HepG2 (cell line): ENCODE results near the gene ARMC2. TPM values are rescaled to one million over a fixed set of nuclear protein-coding genes. Genes with fewer than 3 reads are reported as not detected.
A peak's percentile ranks its signal among the peaks of the same experiment; 100 is the strongest.

Experiments used
- BRF2 ChIP-seq: sonication (generic); formaldehyde crosslinking; IDR thresholded peaks from 2 replicates; pipeline ENCODE4 v1.8.1; 2022; ENCODE audit warnings: mild to moderate bottlenecking, missing genetic modification reagents
- CBFB ChIP-seq: sonication (generic); formaldehyde crosslinking; IDR thresholded peaks from 2 replicates; pipeline ENCODE4 v1.4.0; 2020; ENCODE audit warnings: missing genetic modification reagents
- CERS6 ChIP-seq: sonication (generic); formaldehyde crosslinking; IDR thresholded peaks from 2 replicates; pipeline ENCODE4 v1.5.0; 2020; ENCODE audit warnings: missing genetic modification reagents
- ESRRA ChIP-seq: sonication (generic); formaldehyde crosslinking; IDR thresholded peaks from 2 replicates; pipeline ENCODE4 v1.5.1; 2020; ENCODE audit warnings: mild to moderate bottlenecking, low read depth, missing genetic modification reagents
- FOXC1 ChIP-seq: sonication (generic); formaldehyde crosslinking; IDR thresholded peaks from 2 replicates; pipeline ENCODE4 v1.8.0; 2022; ENCODE audit warnings: mild to moderate bottlenecking, missing genetic modification reagents, borderline replicate concordance
- HNF4A ChIP-seq: sonication (generic); formaldehyde crosslinking; IDR thresholded peaks from 2 replicates; pipeline ENCODE4 v1.4.0; 2020; ENCODE audit warnings: missing genetic modification reagents
- HNRNPL ChIP-seq: fragments of 200-400 bp; formaldehyde crosslinking; IDR thresholded peaks from 2 replicates; pipeline ENCODE4 v1.6.1; 2017; ENCODE audit warnings: mild to moderate bottlenecking, low read depth, low read length
- LRRFIP1 ChIP-seq: sonication (generic); formaldehyde crosslinking; conservative IDR thresholded peaks from 2 replicates; pipeline ENCODE4 v1.4.0; 2020; ENCODE audit warnings: missing genetic modification reagents
- MEIS2 ChIP-seq: sonication (generic); formaldehyde crosslinking; IDR thresholded peaks from 2 replicates; pipeline ENCODE4 v1.9.0; 2021; ENCODE audit warnings: mild to moderate bottlenecking, missing genetic modification reagents
- NFKB2 ChIP-seq: sonication (generic); formaldehyde crosslinking; IDR thresholded peaks from 2 replicates; pipeline ENCODE4 v1.4.0; 2020; ENCODE audit warnings: missing genetic modification reagents, borderline replicate concordance
- SOX13 ChIP-seq, 3 experiments: fragments of 450-650 bp in 1 of 3; sonication (generic) in 1 of 3; formaldehyde crosslinking in 1 of 3; IDR thresholded peaks in 2 of 3; conservative IDR thresholded peaks in 1 of 3; 2 replicates each; pipeline versions ENCODE4 v1.5.0 to v1.6.1; 2016 to 2020; ENCODE audit warnings: antibody characterized with exemption in 1 of 3, mild to moderate bottlenecking in 1 of 3, missing compliant biosample characterization in 1 of 3, missing genetic modification reagents in 1 of 3, moderate library complexity in 1 of 3
- TEAD3 ChIP-seq: optimal IDR thresholded peaks from 2 replicates; pipeline ENCODE3; 2016; ENCODE audit warnings: borderline replicate concordance
- U2AF1 ChIP-seq: fragments of 200-400 bp; formaldehyde crosslinking; optimal IDR thresholded peaks from 2 replicates; pipeline ENCODE3; 2017; ENCODE audit warnings: mild to moderate bottlenecking, low read depth, low read length
- ZBTB14 ChIP-seq: sonication (generic); formaldehyde crosslinking; IDR thresholded peaks from 2 replicates; pipeline ENCODE4 v1.4.0; 2020; ENCODE audit warnings: missing genetic modification reagents
- ZBTB8A ChIP-seq: sonication (generic); formaldehyde crosslinking; IDR thresholded peaks from 2 replicates; pipeline ENCODE4 v1.4.0; 2020; ENCODE audit warnings: mild to moderate bottlenecking, low read depth, missing genetic modification reagents, borderline replicate concordance
- ZFP91 ChIP-seq: sonication (generic); formaldehyde crosslinking; IDR thresholded peaks from 2 replicates; pipeline ENCODE4 v1.9.0; 2022; ENCODE audit warnings: missing genetic modification reagents, mild to moderate bottlenecking, borderline replicate concordance
- ZNF441 ChIP-seq: sonication (generic); formaldehyde crosslinking; IDR thresholded peaks from 2 replicates; pipeline ENCODE4 v1.7.0; 2021; ENCODE audit warnings: missing genetic modification reagents, borderline replicate concordance
- ZNF616 ChIP-seq: sonication (generic); formaldehyde crosslinking; IDR thresholded peaks from 2 replicates; pipeline ENCODE4 v1.5.0; 2020; ENCODE audit warnings: low read depth, mild to moderate bottlenecking, missing genetic modification reagents
- ZNF678 ChIP-seq: sonication (generic); formaldehyde crosslinking; IDR thresholded peaks from 2 replicates; pipeline ENCODE4 v1.4.0; 2020; ENCODE audit warnings: mild to moderate bottlenecking, missing genetic modification reagents
- ZNF883 ChIP-seq: sonication (generic); formaldehyde crosslinking; IDR thresholded peaks from 2 replicates; pipeline ENCODE4 v1.5.1; 2020; ENCODE audit warnings: mild to moderate bottlenecking, missing genetic modification reagents; ENCODE audit errors: not compliant biosample characterization
- ZSCAN29 ChIP-seq: sonication (generic); formaldehyde crosslinking; conservative IDR thresholded peaks from 2 replicates; pipeline ENCODE4 v1.4.0; 2020; ENCODE audit warnings: mild to moderate bottlenecking, missing genetic modification reagents
- polyA plus RNA-seq, 8 experiments: library from polyadenylated mRNA; depleted of rRNA in 3 of 8; stranded (reverse) in 7 of 8; unstranded in 1 of 8; fragments of >200 nt; fragmentation: Illumina TruSeq in 4 of 8; extraction: Trizol in 4 of 8; gene quantifications; 2 replicates each; pipeline versions ENCODE4 v1.2.1 to v1.2.3, GENCODE V29; 2011 to 2016; ENCODE audit warnings: low read depth in 4 of 8, missing spikeins in 1 of 8, mixed read lengths in 1 of 8; ENCODE audit not compliant: insufficient read depth in 1 of 8
- total RNA-seq, 5 experiments: library from RNA; depleted of rRNA; stranded (reverse); fragments of >200 nt; fragmentation: Illumina TruSeq; extraction: Trizol; gene quantifications; 2 replicates each; pipeline ENCODE4 v1.2.3, GENCODE V29; 2016; ENCODE audit warnings: low read depth in 1 of 5

The ARMC2 gene
- total and polyA plus RNA-seq, 2 of the 13 experiments (the other 11 are each of a cell fraction or from before 2014, with no cell fraction given) = 1.4 to 3.2 TPM

GRCh38 chr6:109009236-109009961, 161.2 kb downstream of the ARMC2 start (continued):
- TF ChIP-seq ZBTB8A (CRISPR knock-in tag) (no peak), TEAD3 (CRISPR knock-in tag) (no peak), U2AF1 (no peak), HNF4A (no peak), MEIS2 (CRISPR knock-in tag) (peak; percentile 73; the same call in 1 of the 2 replicates), ZSCAN29 (CRISPR knock-in tag) (no peak), ZNF616 (CRISPR knock-in tag) (no peak), ZNF883 (peak; percentile 74), ZNF678 (no peak), ZNF441 (CRISPR knock-in tag) (0 out of 2 replicates have a peak, but pooled peaks have one; percentile 75), ZBTB14 (CRISPR knock-in tag) (peak; percentile 45; the same call in 1 of the 2 replicates), ZFP91 (CRISPR knock-in tag) (peak; percentile 81; the same call in 1 of the 2 replicates), CERS6 (CRISPR knock-in tag) (no peak), ESRRA (no peak; the same call in 1 of the 2 replicates), CBFB (no peak), SOX13 (IDR thresholded peaks at IDR 0.05) (no peak), SOX13 (CRISPR knock-in tag; conservative IDR thresholded peaks at IDR 0.05 in 1 of 2, IDR thresholded peaks at IDR 0.05 in 1 of 2) (no peak), LRRFIP1 (CRISPR knock-in tag) (no peak), FOXC1 (CRISPR knock-in tag) (no peak), HNRNPL (no peak), NFKB2 (CRISPR knock-in tag) (peak; percentile 54; the same call in 1 of the 2 replicates), BRF2 (CRISPR knock-in tag) (0 out of 2 replicates have a peak, but pooled peaks have one; percentile 49)
